Caco-2 (cell line): ENCODE measurements around the gene KLC4. TPM values are rescaled to one million over a fixed set of nuclear protein-coding genes. Genes with fewer than 3 reads are reported as not detected.
"Not testable (repeated sequence)": the region's sequence is repeated elsewhere in the genome, so short reads cannot be mapped to it uniquely, and the experiment has no call there.

ENCODE experiments used
- BruUV-seq: library from RNA; stranded (reverse); fragments of 400-500 nt; replicated peaks from 2 replicates; lab custom pipeline; 2021; lab: Mats Ljungman, UMichigan
- CTCF ChIA-PET: fragments of 300-600 bp; sonication (Branson Sonifier 250); formaldehyde crosslinking; loops from one replicate; lab custom pipeline; 2022; ENCODE audit warnings: antibody characterized with exemption; lab: Charles Lee
- POLR2A ChIA-PET: fragments of 300-600 bp; sonication (Branson Sonifier 250); formaldehyde crosslinking; loops from one replicate; lab custom pipeline; 2022; ENCODE audit warnings: antibody characterized with exemption; lab: Charles Lee
- DNase-seq, 2 experiments: peaks; one replicate each; pipeline versions ENCODE4 v3.0.0 to v3.0.0-alpha.2; 2020 to 2022
- H3K27me3 ChIP-seq: replicated peaks from 2 replicates; pipeline ENCODE4 v1.6.0; 2011; ENCODE audit warnings: low read length; ENCODE audit not compliant: control insufficient read depth, insufficient read depth
- H3K36me3 ChIP-seq: 2 replicates; pipeline ENCODE4 v1.5.1; 2011; ENCODE audit warnings: low read length; ENCODE audit not compliant: control insufficient read depth, insufficient read depth
- H3K4me1 ChIP-seq: fragments of 250-450 bp; sonication (Bioruptor Pico); 2 replicates; pipeline ENCODE4 v1.5.1; 2020; ENCODE audit warnings: mild to moderate bottlenecking
- H3K4me3 ChIP-seq: 2 replicates; pipeline ENCODE4 v1.5.1; 2011; ENCODE audit warnings: low read depth, mild to moderate bottlenecking, control low read depth, low read length
- H3K9me3 ChIP-seq: fragments of 250-450 bp; sonication (Bioruptor Pico); 2 replicates; pipeline ENCODE4 v1.5.1; 2020; ENCODE audit warnings: mild to moderate bottlenecking, moderate library complexity
- H3K27ac Mint-ChIP-seq: one replicate; pipeline ENCODE4 v1.8.0; 2022; ENCODE audit warnings: mixed read lengths; ENCODE audit not compliant: unreplicated experiment
- H3K27me3 Mint-ChIP-seq: one replicate; pipeline ENCODE4 v1.8.0; 2022; ENCODE audit warnings: mixed read lengths; ENCODE audit not compliant: insufficient read depth, unreplicated experiment
- H3K36me3 Mint-ChIP-seq: one replicate; pipeline ENCODE4 v1.8.0; 2022; ENCODE audit warnings: mild to moderate bottlenecking, mixed read lengths; ENCODE audit not compliant: insufficient read depth, unreplicated experiment
- H3K4me1 Mint-ChIP-seq: one replicate; pipeline ENCODE4 v1.8.0; 2022; ENCODE audit warnings: low read depth, mixed read lengths; ENCODE audit not compliant: unreplicated experiment
- H3K4me3 Mint-ChIP-seq: one replicate; pipeline ENCODE4 v1.8.0; 2022; ENCODE audit warnings: mild to moderate bottlenecking, moderate library complexity, mixed read lengths; ENCODE audit not compliant: unreplicated experiment
- H3K9me3 Mint-ChIP-seq: one replicate; pipeline ENCODE4 v1.8.0; 2022; ENCODE audit warnings: mixed read lengths; ENCODE audit not compliant: unreplicated experiment
- intact Hi-C: fragments of 100-400 bp; cut with micrococcal nuclease; formaldehyde crosslinking; loops from one replicate; pipeline ENCODE4 v1.10.0; 2022; ENCODE audit not compliant: unreplicated experiment
- total RNA-seq: library from RNA; stranded (reverse); gene quantifications from 2 replicates; pipeline ENCODE4 v1.2.3, GENCODE V29; 2022
- TF ChIP-seq, protein P1 (sequence below), 2 experiments: fragments of 200-600 bp in 1 of 2; IDR thresholded peaks; 1 replicate in 1 of 2; 2 replicates in 1 of 2; pipeline versions ENCODE4 v1.5.1 to v1.8.0; 2011 to 2022; ENCODE audit warnings: antibody characterized with exemption in 1 of 2, control low read depth in 1 of 2, inconsistent platforms in 1 of 2, low read depth in 1 of 2, low read length in 1 of 2, mild to moderate bottlenecking in 1 of 2, moderate library complexity in 1 of 2; ENCODE audit not compliant: insufficient read depth in 1 of 2, severe bottlenecking in 1 of 2, unreplicated experiment in 1 of 2

Gene KLC4
- total RNA-seq, 1 experiment from 2014 or later, result 47.7 TPM

DNA sequence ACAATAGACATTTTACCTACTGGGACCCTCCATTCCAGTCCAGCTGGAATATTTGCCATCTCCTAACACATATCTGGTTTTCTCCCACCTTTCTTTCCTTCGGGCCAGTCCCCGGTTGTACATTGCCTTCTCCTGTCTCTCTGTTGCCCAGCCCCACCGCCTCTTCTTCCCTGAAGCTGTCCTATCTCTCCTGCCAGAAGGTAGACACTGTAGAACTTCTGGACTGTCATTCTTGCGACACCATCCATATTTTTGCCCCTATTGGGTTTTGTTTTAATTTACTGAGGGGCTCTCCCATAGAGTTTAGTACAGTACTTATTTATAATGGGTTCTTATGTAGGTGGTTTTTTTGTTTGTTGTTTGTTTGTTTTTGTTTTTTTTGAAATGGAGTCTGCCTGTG lies 21.6 kb downstream of the KLC4 start:
- no peaks in the 10 kb centered on the region for H3K27me3 Mint-ChIP-seq
- H3K36me3 ChIP-seq, result no peaks in the 10 kb centered on the region
- H3K4me1 Mint-ChIP-seq, result peaks cover 18% of the 10 kb centered on the region
- no peaks in the 10 kb centered on the region for H3K9me3 Mint-ChIP-seq
- intact Hi-C loops, result no loop called here
- no peaks in the 10 kb centered on the region for H3K9me3 ChIP-seq
- H3K27ac Mint-ChIP-seq, result no peak overlapping the region
- BruUV-seq, result no TSS peak
- peaks cover 12% of the 10 kb centered on the region; the same call in 1 of the 2 replicates for H3K4me1 ChIP-seq
- TF ChIP-seq, protein P1, sequence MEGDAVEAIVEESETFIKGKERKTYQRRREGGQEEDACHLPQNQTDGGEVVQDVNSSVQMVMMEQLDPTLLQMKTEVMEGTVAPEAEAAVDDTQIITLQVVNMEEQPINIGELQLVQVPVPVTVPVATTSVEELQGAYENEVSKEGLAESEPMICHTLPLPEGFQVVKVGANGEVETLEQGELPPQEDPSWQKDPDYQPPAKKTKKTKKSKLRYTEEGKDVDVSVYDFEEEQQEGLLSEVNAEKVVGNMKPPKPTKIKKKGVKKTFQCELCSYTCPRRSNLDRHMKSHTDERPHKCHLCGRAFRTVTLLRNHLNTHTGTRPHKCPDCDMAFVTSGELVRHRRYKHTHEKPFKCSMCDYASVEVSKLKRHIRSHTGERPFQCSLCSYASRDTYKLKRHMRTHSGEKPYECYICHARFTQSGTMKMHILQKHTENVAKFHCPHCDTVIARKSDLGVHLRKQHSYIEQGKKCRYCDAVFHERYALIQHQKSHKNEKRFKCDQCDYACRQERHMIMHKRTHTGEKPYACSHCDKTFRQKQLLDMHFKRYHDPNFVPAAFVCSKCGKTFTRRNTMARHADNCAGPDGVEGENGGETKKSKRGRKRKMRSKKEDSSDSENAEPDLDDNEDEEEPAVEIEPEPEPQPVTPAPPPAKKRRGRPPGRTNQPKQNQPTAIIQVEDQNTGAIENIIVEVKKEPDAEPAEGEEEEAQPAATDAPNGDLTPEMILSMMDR (IDR thresholded peaks at IDR 0.05; ENCODE audit: insufficient read depth in 1 of 2, low read depth in 1 of 2, low read length in 1 of 2, severe bottlenecking in 1 of 2, unreplicated experiment in 1 of 2), result no peak
- no peak overlapping the region for H3K4me3 ChIP-seq
- no peak overlapping the region for H3K4me3 Mint-ChIP-seq
- no peaks in the 10 kb centered on the region for H3K27me3 ChIP-seq
- CTCF ChIA-PET, result no interaction called here
- DNase-seq, result no peak
- POLR2A ChIA-PET, result no interaction called here
- H3K36me3 Mint-ChIP-seq, result peaks cover 14% of the 10 kb centered on the region

DNA sequence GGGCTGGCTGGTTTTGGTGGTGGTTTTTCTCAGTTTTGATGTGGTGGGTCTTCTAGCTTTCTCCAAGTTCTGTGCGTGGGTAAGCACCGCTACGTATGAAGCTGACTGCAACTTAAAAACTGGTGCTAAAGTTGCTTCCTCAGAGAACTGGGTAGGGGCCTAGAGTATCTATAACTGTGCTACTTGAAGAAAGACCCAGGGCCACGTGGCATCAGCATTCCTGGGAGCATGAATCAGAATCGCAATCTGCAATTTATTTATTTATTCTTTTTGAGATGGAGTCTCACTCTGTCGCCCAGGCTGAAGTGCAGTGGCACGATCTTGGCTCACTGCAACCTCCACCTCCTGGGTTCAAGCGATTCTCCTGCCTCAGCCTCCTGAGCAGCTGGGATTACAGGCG lies 22.5 kb downstream of the KLC4 start:
- H3K27ac Mint-ChIP-seq, H3K27me3 Mint-ChIP-seq, H3K27me3 ChIP-seq, H3K9me3 Mint-ChIP-seq, intact Hi-C loops, H3K4me3 Mint-ChIP-seq, BruUV-seq, H3K4me3 ChIP-seq, H3K36me3 ChIP-seq, DNase-seq, CTCF ChIA-PET, H3K9me3 ChIP-seq, POLR2A ChIA-PET: not testable (repeated sequence)
- H3K4me1 ChIP-seq, result peaks cover 12% of the 10 kb centered on the region; the same call in 1 of the 2 replicates
- Mint-ChIP-seq H3K4me1 (peaks cover 18% of the 10 kb centered on the region), H3K36me3 (peaks cover 14% of the 10 kb centered on the region)

DNA sequence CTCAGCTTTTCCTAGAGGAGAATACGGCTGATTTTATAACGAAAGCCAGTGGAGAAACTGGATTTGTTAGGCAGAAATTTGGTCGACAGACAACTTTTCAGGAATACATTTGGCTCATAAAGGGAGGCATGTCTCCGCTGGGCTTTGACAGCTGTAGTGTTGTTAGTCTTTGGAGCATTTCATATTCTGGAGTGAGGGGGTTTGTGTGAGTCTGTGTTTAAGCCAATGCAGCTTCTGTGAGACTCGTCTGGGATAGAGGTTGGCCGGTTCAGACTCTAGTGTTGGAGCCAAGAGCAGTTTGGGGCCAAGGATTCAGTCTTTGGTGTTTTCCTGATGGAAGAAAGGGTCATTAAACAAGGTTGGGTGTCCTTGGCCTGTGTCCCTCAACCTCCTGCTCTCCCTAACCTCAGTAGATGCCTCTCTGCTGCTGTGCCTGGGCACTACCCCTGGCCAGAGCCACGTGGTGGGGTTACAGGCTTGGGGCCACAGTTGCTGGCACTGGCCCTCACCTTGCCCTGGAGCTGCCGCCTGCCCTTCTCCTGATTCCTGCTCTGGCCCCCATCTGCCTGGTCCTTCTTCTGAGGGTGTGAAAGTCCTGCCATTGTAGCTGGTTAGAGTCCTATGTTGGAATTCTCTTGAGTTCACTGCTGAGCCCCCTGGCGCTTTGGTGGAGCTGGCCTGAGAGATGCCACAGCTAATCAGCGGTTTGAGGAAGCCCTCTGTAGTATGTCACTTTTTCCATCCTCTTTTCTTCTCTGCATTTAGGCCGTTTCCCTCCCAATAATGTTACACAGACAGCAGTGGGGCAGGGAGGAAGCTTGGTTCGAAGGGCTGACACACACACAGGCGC lies 23.6 kb downstream of the KLC4 start:
- no peak overlapping the region for H3K4me3 ChIP-seq
- H3K27ac Mint-ChIP-seq, result peak overlapping the region; percentile 26
- no peak for DNase-seq

More for the DNA sequence above, 23.6 kb downstream of the KLC4 start:
- no TSS peak for BruUV-seq
- Histone ChIP-seq H3K9me3 (no peaks in the 10 kb centered on the region), H3K4me1 (peaks cover 10% of the 10 kb centered on the region), H3K36me3 (no peaks in the 10 kb centered on the region), H3K27me3 (no peaks in the 10 kb centered on the region)
- no peaks in the 10 kb centered on the region for H3K27me3 Mint-ChIP-seq
- H3K9me3 Mint-ChIP-seq, result no peaks in the 10 kb centered on the region
- intact Hi-C loops, result no loop called here
- CTCF ChIA-PET, result no interaction called here
- POLR2A ChIA-PET, result no interaction called here
- H3K36me3 Mint-ChIP-seq, result peaks cover 8% of the 10 kb centered on the region
- peaks cover 12% of the 10 kb centered on the region for H3K4me1 Mint-ChIP-seq
- H3K4me3 Mint-ChIP-seq, result no peak overlapping the region
- TF ChIP-seq, protein P1 (IDR thresholded peaks at IDR 0.05; ENCODE audit: insufficient read depth in 1 of 2, low read depth in 1 of 2, low read length in 1 of 2, severe bottlenecking in 1 of 2, unreplicated experiment in 1 of 2), result no peak
